G401.6 (cell line): ENCODE measurements around the gene VSIR.

Experiments used
- FAIRE-seq: peaks from 2 replicates; lab custom pipeline; 2012; peaks lifted over from hg19 to GRCh38; lab: Jason Lieb, UNC

VSIR gene

GRCh38 chr10:71806704-71807556, 33.6 kb upstream of the VSIR start:
- FAIRE-seq, result no peak

- FAIRE-seq, result no peak
Measured at GRCh38 chr10:71805776-71806703, 32.7 kb upstream of the VSIR start.

GRCh38 chr10:71804077-71804476, 30.8 kb upstream of the VSIR start:
- no peak for FAIRE-seq

GRCh38 chr10:71802715-71803488, 29.6 kb upstream of the VSIR start:
- FAIRE-seq, result no peak

- FAIRE-seq, result no peak
Measured at GRCh38 chr10:71802235-71802634, 28.9 kb upstream of the VSIR start.

GRCh38 chr10:71801361-71801760, 28.0 kb upstream of the VSIR start:
- no peak for FAIRE-seq

GRCh38 chr10:71799608-71800453, 26.5 kb upstream of the VSIR start:
- FAIRE-seq, result no peak

- no peak for FAIRE-seq
Measured at GRCh38 chr10:71799112-71799511, 25.8 kb upstream of the VSIR start.

- no peak for FAIRE-seq
Measured at GRCh38 chr10:71798308-71798624, 24.9 kb upstream of the VSIR start.

GRCh38 chr10:71797533-71798307, 24.4 kb upstream of the VSIR start:
- no peak for FAIRE-seq

GRCh38 chr10:71796749-71797405, 23.6 kb upstream of the VSIR start:
- no peak for FAIRE-seq

- no peak for FAIRE-seq
Measured at GRCh38 chr10:71795248-71795647, 21.9 kb upstream of the VSIR start.

GRCh38 chr10:71790749-71791440, 17.6 kb upstream of the VSIR start:
- no peak for FAIRE-seq

- no peak for FAIRE-seq
Measured at GRCh38 chr10:71789871-71790270, 16.6 kb upstream of the VSIR start.

GRCh38 chr10:71788954-71789353, 15.6 kb upstream of the VSIR start:
- no peak for FAIRE-seq

- no peak for FAIRE-seq
Measured at GRCh38 chr10:71784679-71785272, 11.5 kb upstream of the VSIR start.

- no peak for FAIRE-seq
Measured at GRCh38 chr10:71783917-71784678, 10.8 kb upstream of the VSIR start.

GRCh38 chr10:71782917-71783490, 9.7 kb upstream of the VSIR start:
- no peak for FAIRE-seq
